ENCODE measurements around the gene ATG14.

The ATG14 gene

DNA sequence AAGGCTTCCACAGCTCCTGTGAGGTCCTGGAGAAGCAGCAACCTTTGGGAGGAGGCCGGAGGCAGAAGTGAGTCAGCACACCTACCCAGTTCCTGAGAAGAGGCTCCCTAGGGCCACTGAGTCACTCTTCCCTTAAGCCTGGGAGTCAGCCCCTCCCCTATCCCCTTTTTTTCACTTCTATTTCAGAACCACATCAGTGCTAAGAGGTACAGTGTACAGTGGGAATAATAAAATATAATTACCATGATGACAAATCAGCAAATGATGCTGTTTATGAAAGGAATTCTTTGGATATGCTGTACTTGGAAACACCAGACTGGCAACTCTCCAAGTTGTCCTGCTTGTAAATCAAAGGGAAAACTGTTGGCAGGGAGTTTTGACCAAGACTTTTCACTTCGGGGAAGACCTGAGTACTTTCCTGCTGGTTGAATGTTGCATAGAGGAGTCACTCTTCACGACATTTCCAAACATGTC is 36.5 kb upstream of the ATG14 start:
- no peaks in the 10 kb centered on the region for H3K27me3 ChIP-seq (replicated peaks)
- in situ Hi-C loops (cut with HindIII; ENCODE audit: low pct_ligation_motif_present, low sequenced_read_pairs) = loop anchor here (25.0 kb wide), 1 partner anchor 1039 kb away; no protein-coding TSS in a partner anchor
- TF ChIP-seq, protein P1, sequence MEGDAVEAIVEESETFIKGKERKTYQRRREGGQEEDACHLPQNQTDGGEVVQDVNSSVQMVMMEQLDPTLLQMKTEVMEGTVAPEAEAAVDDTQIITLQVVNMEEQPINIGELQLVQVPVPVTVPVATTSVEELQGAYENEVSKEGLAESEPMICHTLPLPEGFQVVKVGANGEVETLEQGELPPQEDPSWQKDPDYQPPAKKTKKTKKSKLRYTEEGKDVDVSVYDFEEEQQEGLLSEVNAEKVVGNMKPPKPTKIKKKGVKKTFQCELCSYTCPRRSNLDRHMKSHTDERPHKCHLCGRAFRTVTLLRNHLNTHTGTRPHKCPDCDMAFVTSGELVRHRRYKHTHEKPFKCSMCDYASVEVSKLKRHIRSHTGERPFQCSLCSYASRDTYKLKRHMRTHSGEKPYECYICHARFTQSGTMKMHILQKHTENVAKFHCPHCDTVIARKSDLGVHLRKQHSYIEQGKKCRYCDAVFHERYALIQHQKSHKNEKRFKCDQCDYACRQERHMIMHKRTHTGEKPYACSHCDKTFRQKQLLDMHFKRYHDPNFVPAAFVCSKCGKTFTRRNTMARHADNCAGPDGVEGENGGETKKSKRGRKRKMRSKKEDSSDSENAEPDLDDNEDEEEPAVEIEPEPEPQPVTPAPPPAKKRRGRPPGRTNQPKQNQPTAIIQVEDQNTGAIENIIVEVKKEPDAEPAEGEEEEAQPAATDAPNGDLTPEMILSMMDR (IDR thresholded peaks at IDR 0.05; ENCODE audit: low read depth, low read length, missing control alignments) = no peak
- H3K27ac ChIP-seq = peak overlapping the region; percentile 87
- no peak overlapping the region for H3K4me3 ChIP-seq (ENCODE audit: low read depth, low read length)
- peak; percentile 89 for DNase-seq
- no peaks in the 10 kb centered on the region for H3K36me3 ChIP-seq (replicated peaks)

DNA sequence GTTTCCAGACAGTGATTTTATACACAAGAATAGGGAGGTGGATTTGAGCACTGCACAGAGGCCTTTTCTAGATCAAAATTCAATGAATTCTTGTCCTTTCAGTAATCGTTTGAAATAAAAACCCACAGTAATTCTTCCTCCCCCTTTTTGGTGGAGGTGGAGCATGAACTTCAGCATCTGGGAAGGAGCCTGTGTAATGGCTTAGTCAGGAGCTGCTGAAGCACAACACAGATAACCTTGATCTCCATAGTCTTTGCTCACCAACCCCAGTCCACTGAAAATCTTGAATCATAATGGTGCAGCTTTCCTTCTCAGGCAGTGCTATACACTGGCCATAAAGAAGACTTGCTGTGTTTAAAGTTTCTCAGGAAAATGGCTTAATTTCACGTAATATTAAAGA is 35.2 kb upstream of the ATG14 start:
- TF ChIP-seq, protein P1 (IDR thresholded peaks at IDR 0.05; ENCODE audit: low read depth, low read length, missing control alignments) = no peak
- Histone ChIP-seq H3K27ac (peak overlapping the region; percentile 87), H3K36me3 (replicated peaks) (no peaks in the 10 kb centered on the region), H3K4me3 (ENCODE audit: low read depth, low read length) (no peak overlapping the region), H3K27me3 (replicated peaks) (no peaks in the 10 kb centered on the region)
- DNase-seq = peak; percentile 86
- in situ Hi-C loops (cut with HindIII; ENCODE audit: low pct_ligation_motif_present, low sequenced_read_pairs) = loop anchor here (25.0 kb wide), 1 partner anchor 1040 kb away; no protein-coding TSS in a partner anchor

DNA sequence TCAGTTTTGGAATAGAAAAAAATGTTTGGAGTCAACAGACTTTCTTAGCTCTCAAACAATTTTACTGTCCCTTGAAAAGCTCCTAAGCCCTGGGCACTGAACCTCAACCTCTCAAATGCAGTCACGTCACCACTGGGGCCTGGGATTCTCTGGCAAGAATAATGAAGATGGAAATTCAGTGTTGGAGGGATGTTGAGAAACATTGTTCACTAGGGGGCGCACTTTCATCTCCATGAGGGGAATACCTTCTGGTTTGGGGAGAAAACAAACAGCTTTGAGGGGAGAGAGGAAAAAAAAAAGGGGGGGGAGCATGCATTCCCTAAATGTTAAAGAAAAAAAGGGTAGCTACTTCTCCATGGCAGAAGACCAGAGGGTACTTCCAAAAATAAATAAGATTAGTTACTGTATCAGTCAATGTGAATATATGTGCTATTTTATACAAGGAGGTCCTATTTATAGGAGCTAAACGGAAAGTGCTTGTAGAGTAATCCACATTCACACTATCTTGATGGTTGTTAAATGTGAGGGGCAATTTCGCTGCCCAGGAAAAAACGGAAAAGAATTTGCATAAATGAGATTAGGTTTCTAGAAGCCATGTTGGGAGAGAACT is 34.6 kb upstream of the ATG14 start:
- TF ChIP-seq, protein P1 (IDR thresholded peaks at IDR 0.05; ENCODE audit: low read depth, low read length, missing control alignments) = peak; percentile 77
- peak overlapping the region; percentile 87 for H3K27ac ChIP-seq
- peak; percentile 76 for DNase-seq

DNA sequence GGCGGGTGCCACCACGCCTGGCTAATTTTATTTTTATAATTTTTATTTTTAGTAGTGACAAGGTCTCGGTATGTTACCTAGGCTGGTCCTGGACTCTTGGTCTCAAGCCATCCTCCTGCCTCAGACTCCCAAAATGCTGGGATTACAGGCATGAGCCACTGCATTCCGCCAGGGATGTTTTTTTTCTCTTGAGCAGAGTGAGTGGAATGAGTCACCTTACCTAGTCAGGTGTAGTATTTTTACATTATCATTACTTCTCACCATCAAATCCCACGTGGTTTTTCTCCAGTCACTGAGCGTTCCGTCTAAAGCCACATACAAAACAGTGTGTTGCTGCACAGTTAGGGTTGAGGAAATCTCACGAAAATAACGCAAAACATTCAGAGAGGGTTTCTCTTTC is 29.7 kb upstream of the ATG14 start:
- in situ Hi-C loops (cut with HindIII; ENCODE audit: low pct_ligation_motif_present, low sequenced_read_pairs) = loop anchor here (25.0 kb wide), 1 partner anchor 1046 kb away; no protein-coding TSS in a partner anchor
- Histone ChIP-seq H3K27ac (no peak overlapping the region), H3K4me3 (ENCODE audit: low read depth, low read length) (no peak overlapping the region), H3K27me3 (replicated peaks) (no peaks in the 10 kb centered on the region), H3K36me3 (replicated peaks) (no peaks in the 10 kb centered on the region)
- no peak for DNase-seq
- TF ChIP-seq, protein P1 (IDR thresholded peaks at IDR 0.05; ENCODE audit: low read depth, low read length, missing control alignments) = no peak

More for the DNA sequence above, 34.6 kb upstream of the ATG14 start:
- Histone ChIP-seq H3K27me3 (replicated peaks) (no peaks in the 10 kb centered on the region), H3K4me3 (ENCODE audit: low read depth, low read length) (no peak overlapping the region), H3K36me3 (replicated peaks) (no peaks in the 10 kb centered on the region)
- in situ Hi-C loops (cut with HindIII; ENCODE audit: low pct_ligation_motif_present, low sequenced_read_pairs) = loop anchor here (25.0 kb wide), 1 partner anchor 1041 kb away; no protein-coding TSS in a partner anchor

DNA sequence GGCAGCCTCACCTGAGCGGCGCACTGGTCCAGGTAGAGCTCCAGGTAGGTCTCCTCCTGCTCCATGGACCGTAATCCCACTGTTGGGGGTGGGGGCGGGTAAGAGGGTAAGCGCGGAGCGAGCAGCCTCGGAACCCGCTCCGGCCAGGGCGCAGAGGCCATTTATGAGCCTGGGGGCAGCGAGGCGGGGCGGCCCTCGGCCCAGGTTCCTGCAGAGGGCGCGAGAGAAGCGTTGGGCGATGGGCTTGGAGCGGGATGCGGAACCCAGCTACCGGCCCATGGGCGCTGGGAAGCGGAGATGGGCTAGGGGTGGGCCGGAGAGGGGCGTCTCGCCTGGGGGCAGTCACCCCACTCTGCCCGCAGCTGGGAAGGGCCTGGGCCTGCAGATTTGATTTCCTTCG is 28.8 kb upstream of the ATG14 start, which contains the start of gene TBPL2:
TSS of gene TBPL2 (minus strand) at position 232 of the 400 bp plus-strand sequence. CDS start at position 65, 167 bp downstream.
- H3K36me3 ChIP-seq (replicated peaks) = no peaks in the 10 kb centered on the region
- TF ChIP-seq, protein P1 (IDR thresholded peaks at IDR 0.05; ENCODE audit: low read depth, low read length, missing control alignments) = peak; percentile 33
- H3K27me3 ChIP-seq (replicated peaks) = no peaks in the 10 kb centered on the region
- no peak for DNase-seq
- no peak within 1 kb of the TSS for H3K4me3 ChIP-seq (ENCODE audit: low read depth, low read length)
- in situ Hi-C loops (cut with HindIII; ENCODE audit: low pct_ligation_motif_present, low sequenced_read_pairs) = loop anchor here (25.0 kb wide), 1 partner anchor 1047 kb away; no protein-coding TSS in a partner anchor
- no peak within 1 kb of the TSS for H3K27ac ChIP-seq

Measured in brain microvascular endothelial cell (primary cell).